HPDE6-E6E7 (cell line): ENCODE results near the gene KIF23.

Experiments
- DNase-seq: peaks from one replicate; pipeline ENCODE4 v3.0.0; 2011; ENCODE audit warnings: missing footprints; ENCODE audit errors: extremely low spot score

KIF23 gene

DNA sequence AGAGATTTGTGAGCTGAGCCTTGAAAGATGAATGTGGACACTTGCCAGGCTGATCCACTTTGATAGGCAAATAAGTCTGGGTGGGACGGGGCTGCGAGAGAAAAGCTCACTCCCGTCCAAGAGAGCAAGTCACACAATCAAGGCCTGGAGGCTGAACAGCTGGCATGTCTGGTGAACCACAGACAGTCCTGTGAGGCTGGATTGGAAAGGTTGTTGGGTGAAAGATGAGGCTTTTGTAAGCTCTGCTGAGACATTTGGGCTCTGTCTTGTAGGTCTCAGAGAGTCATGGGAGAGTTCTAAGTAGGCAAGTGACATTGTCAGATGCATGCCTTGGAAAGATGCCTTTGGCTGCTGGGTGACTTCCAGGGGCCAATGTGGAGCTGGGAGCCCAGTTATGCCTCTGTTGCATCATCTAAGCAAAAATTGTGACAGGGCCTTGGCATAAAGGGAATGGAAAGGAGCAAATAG, 76.9 kb downstream of the KIF23 start:
- DNase-seq, result no peak

DNA sequence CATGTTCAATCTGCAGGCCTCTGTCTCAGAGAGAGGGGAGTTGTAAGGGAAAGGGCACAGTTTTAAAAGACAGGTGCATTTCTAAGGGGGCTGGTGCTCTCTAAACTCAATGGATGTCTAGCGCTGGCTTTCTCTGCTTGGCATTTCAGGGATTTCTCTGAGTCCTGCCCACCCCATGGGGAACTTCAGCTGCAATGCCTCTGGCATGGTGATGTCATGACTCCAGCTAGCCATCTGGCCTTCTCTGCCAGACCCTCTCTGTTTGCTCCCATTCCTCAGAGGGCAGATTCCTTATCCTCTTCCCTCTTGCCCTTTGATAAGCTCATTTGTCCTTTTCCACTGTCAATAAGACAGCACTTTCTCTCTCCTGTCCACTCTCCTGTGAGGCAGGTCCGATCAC, 79.3 kb downstream of the KIF23 start:
- DNase-seq, result no peak

DNA sequence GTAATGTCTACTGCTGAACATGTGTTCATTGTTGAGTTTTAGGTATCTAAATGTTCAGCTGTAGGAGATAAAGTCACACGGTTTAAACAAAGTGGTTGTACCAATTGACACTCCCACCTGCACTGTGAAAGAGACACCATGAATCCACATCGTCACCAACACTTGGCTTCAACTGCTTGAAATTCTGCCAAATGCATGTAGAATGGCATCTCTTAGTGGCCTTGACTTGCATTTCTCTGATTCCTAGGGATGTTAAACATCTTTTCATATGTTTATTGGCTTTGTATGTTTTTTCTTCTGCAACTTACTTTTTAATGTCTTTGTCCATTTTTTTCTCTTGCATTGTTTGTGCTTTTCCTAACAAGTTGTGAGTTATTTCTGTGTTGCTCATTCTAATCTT, 81.9 kb downstream of the KIF23 start:
- no peak for DNase-seq

DNA sequence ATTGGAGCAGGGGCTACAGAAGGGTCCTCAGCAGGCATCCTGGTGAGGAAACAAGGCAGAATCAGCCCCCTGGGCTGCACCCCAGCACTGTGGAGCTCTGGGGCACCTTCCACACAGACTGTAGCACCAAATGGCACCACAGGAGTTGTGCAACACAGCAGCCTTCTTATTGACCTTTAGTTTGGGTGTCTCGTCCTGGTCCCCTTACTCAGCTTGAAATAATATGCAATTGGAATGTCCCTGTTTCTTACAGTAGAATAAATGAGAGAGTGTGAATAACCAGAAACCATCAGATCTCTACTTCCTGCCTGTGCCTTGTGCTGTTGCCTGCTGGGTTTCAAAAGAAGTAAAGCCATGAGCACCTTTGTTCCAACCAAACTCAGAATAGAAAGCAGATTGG, 82.9 kb downstream of the KIF23 start:
- DNase-seq, result no peak

DNA sequence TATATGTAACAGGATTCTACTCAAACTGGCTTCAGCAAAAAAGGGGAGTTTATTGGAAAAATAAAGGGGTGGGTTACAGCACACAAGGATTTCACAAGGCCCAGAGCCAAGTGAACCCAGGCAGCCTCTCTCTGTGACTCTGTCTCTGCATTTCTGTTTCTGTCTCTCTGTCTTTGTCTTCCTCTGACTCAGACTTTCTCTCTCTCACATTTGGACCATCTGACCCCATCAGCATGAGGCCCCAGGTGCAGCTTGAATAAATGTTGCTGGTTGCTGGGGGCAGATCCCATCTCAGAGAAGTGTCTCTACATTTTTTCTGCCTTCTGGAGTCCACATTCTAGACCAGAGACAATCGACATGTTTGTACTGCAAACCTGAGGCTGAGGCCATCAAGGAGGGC, 83.5 kb downstream of the KIF23 start:
- DNase-seq, result no peak
